AG04449 (cell line): ENCODE data around the gene AANAT.

Experiments used
- CTCF ChIA-PET: fragments of 350-600 bp; formaldehyde crosslinking; extraction: SDS; loops from one replicate; lab custom pipeline; 2021; ENCODE audit warnings: antibody characterized with exemption; lab: Yijun Ruan, JAX
- POLR2A ChIA-PET: fragments of 400-600, 350-600 bp; formaldehyde crosslinking; extraction: SDS; loops from one replicate; lab custom pipeline; 2020; ENCODE audit warnings: antibody characterized with exemption, inconsistent platforms; lab: Yijun Ruan, JAX
- DNase-seq: peaks from one replicate; pipeline ENCODE4 v3.0.0-alpha.2; 2010; ENCODE audit warnings: low read depth, low spot score
- H3K4me3 ChIP-seq: 2 replicates; pipeline ENCODE4 v1.5.1; 2011; ENCODE audit warnings: low read depth, mild to moderate bottlenecking, control low read depth, low read length
- TF ChIP-seq, protein P1 (sequence below): IDR thresholded peaks from one replicate; pipeline ENCODE4 v1.5.1; 2011; ENCODE audit warnings: mild to moderate bottlenecking, moderate library complexity, low read length, control low read depth, inconsistent platforms; ENCODE audit not compliant: insufficient read depth; ENCODE audit errors: missing control alignments

Gene AANAT

DNA sequence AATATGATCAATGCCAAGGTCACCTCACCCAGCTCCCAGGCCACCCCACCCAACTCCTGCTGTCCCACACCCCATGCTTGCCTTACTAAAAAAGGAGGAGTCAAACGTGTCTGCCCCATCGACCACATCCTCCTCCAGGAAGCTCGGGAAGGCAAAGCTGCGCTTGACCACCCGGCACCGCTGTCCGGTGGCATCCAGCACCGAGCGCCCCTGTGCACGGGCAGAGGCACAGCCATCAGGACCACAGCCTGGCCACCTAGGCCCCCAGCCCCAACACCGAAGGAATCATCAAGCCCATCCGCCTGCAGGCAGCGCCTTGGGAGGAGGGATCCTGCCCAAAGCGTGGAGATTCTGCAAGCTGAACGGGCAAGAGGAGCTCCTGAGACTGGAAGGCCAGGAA is 10.2 kb downstream of the AANAT start:
- no peak overlapping the region for H3K4me3 ChIP-seq
- TF ChIP-seq, protein P1, sequence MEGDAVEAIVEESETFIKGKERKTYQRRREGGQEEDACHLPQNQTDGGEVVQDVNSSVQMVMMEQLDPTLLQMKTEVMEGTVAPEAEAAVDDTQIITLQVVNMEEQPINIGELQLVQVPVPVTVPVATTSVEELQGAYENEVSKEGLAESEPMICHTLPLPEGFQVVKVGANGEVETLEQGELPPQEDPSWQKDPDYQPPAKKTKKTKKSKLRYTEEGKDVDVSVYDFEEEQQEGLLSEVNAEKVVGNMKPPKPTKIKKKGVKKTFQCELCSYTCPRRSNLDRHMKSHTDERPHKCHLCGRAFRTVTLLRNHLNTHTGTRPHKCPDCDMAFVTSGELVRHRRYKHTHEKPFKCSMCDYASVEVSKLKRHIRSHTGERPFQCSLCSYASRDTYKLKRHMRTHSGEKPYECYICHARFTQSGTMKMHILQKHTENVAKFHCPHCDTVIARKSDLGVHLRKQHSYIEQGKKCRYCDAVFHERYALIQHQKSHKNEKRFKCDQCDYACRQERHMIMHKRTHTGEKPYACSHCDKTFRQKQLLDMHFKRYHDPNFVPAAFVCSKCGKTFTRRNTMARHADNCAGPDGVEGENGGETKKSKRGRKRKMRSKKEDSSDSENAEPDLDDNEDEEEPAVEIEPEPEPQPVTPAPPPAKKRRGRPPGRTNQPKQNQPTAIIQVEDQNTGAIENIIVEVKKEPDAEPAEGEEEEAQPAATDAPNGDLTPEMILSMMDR: no peak
- ChIA-PET POLR2A (interaction anchor here (0.8 kb wide), 1 partner anchor 15 kb away, joined by 3 read pairs; no protein-coding TSS in a partner anchor), CTCF (interaction anchor here (1.1 to 34.4 kb wide), 4 partner anchors 11 to 45 kb away, joined by 3 to 1209 read pairs (median 17); partner anchors contain the start of genes AANAT and RHBDF2)
- DNase-seq: no peak

DNA sequence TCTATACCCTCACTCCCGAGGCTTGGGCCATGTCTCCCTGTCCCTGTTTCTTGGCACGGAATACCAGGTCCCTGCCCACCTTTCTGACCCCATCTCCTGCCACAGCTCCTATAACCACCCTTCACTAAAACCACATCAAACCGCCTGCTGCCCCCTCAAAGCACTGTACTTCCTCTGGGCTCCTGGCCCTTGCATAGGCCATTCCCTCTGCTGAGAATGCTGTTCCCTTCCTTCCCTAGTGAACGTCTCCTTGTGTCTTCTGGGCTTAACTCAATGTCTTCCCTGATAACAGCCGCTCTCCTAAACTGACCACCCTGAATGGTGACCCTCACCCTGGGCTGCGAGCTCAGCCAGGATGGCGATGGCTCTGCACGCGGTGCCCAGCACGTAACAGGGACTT is 10.7 kb downstream of the AANAT start:
- CTCF ChIA-PET: interaction anchor here (1.7 to 34.4 kb wide), 3 partner anchors 11 to 45 kb away, joined by 4 to 1209 read pairs (median 30); partner anchors contain the start of genes AANAT and RHBDF2
- POLR2A ChIA-PET: no interaction called here
- no peak for DNase-seq
- TF ChIP-seq, protein P1: no peak
- no peak overlapping the region for H3K4me3 ChIP-seq

DNA sequence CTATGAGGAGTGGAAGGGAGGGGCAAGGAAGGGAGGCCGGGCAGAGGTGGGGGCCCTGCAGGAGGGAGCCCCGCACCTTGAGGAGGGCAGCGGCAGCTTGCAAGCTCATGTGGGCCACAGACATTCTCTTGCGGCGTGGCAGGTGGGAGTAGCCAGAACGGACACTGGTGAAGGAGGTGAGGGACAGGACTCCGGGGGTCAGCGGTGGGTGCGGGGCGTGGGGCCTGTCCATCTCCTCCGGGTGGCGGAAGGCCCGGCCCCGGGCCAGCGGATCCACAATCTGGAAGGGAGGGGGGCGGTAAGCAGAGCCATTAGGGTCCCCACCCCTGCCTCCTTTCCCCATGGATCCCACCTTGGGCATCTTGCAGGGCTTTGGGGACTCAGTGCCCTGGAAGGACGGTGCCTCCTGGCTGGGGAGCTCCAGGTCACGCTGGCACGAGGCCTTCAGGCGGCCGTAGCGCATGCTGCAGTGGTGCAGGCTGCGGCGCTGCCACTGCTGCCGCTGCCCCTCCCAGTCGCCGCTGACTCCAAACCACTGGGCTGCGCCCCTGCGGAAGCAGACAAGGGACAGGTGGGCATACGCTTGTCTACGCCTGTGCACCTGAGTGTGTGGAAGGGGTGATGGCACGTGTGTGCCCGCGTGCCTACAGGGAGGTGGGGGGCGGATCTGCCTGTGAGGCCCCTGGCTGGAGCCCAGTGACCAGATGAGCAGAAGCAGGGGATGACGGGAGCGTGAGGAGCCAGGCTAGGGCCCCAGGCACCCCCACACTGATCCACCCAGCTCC is 11.5 kb downstream of the AANAT start:
- TF ChIP-seq, protein P1: no peak
- no peak overlapping the region for H3K4me3 ChIP-seq
- ChIA-PET POLR2A (no interaction called here), CTCF (interaction anchor here (3.0 to 34.4 kb wide), 2 partner anchors 12 to 20 kb away, joined by 30 to 1209 read pairs; partner anchors contain the start of genes AANAT and RHBDF2)
- no peak for DNase-seq

DNA sequence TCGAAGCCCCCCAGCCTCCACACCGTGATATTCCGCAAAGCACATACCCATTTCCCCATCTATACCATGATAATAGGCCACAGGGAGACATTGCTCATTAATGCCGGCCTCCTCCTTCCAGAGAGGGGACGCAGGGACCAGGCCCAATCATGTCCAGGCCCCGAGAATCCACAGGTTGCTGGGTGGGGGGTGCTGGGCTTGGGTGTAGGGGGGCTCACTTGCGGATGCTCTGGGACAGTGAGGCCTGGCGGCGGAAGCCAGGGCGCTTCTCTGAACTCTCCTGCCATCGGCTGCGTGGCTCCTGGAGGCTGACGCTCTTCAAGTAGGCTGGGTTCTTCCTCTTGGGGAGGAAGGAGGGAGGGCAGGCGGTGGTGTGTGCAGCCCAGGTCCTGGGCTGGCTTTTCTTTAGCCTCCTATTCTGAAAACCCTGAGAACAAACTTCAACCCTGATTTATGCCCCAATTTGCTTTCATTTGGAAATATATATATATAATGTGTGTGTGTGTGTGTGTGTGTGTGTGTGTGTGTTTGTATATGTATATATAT is 12.2 kb downstream of the AANAT start:
- TF ChIP-seq, protein P1: no peak
- POLR2A ChIA-PET: no interaction called here
- no peak for DNase-seq
- CTCF ChIA-PET: interaction anchor here (0.7 to 34.4 kb wide), 6 partner anchors 12 to 126 kb away, joined by 3 to 1209 read pairs (median 8); partner anchors contain the start of genes AANAT, PRPSAP1 and RHBDF2
- H3K4me3 ChIP-seq: no peak overlapping the region

DNA sequence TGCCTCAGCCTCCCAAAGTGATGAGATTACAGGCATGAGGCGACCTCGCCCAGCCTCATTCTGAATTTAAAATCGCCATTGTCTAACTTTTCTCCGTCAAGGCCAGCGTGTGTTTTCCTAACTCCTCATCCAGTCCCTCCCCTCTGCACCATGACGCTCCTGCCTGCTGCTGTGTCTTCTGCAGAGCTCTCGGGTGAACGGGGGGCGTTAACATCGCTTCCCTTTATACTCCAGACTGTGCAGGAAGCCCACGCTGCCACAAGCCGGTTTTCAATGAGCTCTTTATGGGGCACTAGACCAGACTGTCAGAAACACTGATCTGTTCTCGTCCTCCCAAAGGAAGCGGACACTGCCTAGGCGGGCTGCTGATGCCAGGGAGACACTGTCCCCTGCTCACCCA is 13.2 kb downstream of the AANAT start:
- ChIA-PET CTCF (interaction anchor here (0.7 to 34.4 kb wide), 5 partner anchors 13 to 127 kb away, joined by 3 to 1209 read pairs (median 6); partner anchors contain the start of genes AANAT, PRPSAP1 and RHBDF2), POLR2A (interaction anchor here (1.8 kb wide), 1 partner anchor 34 kb away, joined by 3 read pairs; no protein-coding TSS in a partner anchor)
- no peak for DNase-seq
- TF ChIP-seq, protein P1: no peak
- no peak overlapping the region for H3K4me3 ChIP-seq
